ENCODE measurements around the gene OPA3.
A peak's percentile ranks its signal among the peaks of the same experiment; 100 is the strongest.

Gene OPA3

DNA sequence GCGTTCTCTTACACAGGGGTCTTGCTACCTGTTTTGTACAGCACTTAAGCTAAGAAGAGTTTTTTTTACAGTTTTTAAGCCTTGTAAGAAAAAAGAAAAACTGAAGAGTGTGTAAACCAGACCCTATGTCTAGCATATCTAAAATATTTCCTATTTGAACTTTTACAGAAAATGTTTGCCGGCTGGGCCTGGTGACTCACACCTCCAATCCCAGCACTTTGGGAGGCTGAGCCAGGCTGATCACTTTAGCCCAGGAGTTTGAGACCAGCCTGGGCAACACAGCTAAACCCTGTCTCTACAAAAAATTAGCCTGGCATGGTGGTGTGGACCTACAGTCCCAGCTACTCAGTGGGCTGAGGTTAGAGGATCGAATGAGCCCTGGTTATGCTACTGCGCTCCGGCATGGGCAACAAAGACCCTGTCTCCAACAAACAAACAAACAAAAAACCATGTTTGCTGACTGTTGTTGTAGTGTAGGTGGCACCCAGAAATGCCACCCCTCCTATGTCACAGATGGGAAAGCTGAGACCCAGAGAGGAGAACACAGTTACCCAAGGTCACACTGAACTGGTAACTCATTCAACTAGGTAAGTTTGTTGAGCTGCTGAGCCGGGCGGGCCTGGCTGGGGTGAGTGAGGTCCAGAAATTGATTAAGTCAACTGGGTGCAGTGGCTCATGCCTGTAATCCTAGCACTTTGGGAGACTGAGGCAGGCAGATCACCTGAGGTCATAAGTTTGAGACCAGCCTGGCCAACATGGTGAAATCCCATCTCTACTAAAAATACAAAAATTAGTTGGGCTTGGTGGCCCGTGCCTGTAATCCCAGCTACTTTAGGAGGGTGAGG is 79.2 kb downstream of the OPA3 start:
- H3K4me1 ChIP-seq (ENCODE audit: control insufficient read depth, insufficient read depth, low read length), result peaks cover 12% of the 10 kb centered on the region
- H3K4me3 ChIP-seq (ENCODE audit: low read depth, low read length), result peak overlapping the region; percentile 96
- no peaks in the 10 kb centered on the region for H3K27me3 ChIP-seq (ENCODE audit: control insufficient read depth, insufficient read depth, low read length)
- H3K36me3 ChIP-seq (ENCODE audit: control insufficient read depth, insufficient read depth, low read length), result no peaks in the 10 kb centered on the region
- H3K9ac ChIP-seq (ENCODE audit: low read depth, low read length), result no peak overlapping the region
- H3K9me3 ChIP-seq (ENCODE audit: control insufficient read depth, insufficient read depth, low read length), result no peaks in the 10 kb centered on the region

DNA sequence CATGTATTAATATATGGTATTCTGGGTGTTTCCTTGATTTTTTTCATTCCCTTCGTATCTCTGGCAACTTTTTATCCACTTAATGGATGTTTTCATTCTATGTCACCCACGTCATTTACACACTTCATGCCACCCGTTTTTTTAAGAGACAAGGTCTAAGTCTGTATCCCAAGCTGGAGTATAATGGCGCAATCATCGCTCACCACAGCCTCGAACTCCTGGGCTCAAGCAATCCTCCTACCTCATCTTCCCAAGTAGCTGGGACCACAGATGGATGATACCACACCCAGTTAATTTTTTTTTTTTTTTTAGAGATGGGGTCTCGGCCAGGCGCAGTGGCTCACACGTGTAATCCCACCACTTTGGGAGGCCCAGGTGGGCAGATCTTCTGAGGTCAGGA is 80.7 kb downstream of the OPA3 start:
- Histone ChIP-seq H3K9ac (ENCODE audit: low read depth, low read length) (no peak overlapping the region), H3K27me3 (ENCODE audit: control insufficient read depth, insufficient read depth, low read length) (no peaks in the 10 kb centered on the region), H3K9me3 (ENCODE audit: control insufficient read depth, insufficient read depth, low read length) (no peaks in the 10 kb centered on the region), H3K36me3 (ENCODE audit: control insufficient read depth, insufficient read depth, low read length) (no peaks in the 10 kb centered on the region), H3K4me1 (ENCODE audit: control insufficient read depth, insufficient read depth, low read length) (peaks cover 11% of the 10 kb centered on the region), H3K4me3 (ENCODE audit: low read depth, low read length) (no peak overlapping the region)

- Histone ChIP-seq H3K9me3 (ENCODE audit: control insufficient read depth, insufficient read depth, low read length) (no peaks in the 10 kb centered on the region), H3K4me3 (ENCODE audit: low read depth, low read length) (peak overlapping the region; percentile 11), H3K36me3 (ENCODE audit: control insufficient read depth, insufficient read depth, low read length) (no peaks in the 10 kb centered on the region), H3K4me1 (ENCODE audit: control insufficient read depth, insufficient read depth, low read length) (peaks cover 15% of the 10 kb centered on the region), H3K9ac (ENCODE audit: low read depth, low read length) (no peak overlapping the region), H3K27me3 (ENCODE audit: control insufficient read depth, insufficient read depth, low read length) (peaks cover 2% of the 10 kb centered on the region)
Measured at GRCh38 chr19:45502111-45502510, 82.5 kb downstream of the OPA3 start.

GRCh38 chr19:45501730-45502014 is 82.9 kb downstream of the OPA3 start:
- H3K27me3 ChIP-seq (ENCODE audit: control insufficient read depth, insufficient read depth, low read length), result peaks cover 2% of the 10 kb centered on the region

DNA sequence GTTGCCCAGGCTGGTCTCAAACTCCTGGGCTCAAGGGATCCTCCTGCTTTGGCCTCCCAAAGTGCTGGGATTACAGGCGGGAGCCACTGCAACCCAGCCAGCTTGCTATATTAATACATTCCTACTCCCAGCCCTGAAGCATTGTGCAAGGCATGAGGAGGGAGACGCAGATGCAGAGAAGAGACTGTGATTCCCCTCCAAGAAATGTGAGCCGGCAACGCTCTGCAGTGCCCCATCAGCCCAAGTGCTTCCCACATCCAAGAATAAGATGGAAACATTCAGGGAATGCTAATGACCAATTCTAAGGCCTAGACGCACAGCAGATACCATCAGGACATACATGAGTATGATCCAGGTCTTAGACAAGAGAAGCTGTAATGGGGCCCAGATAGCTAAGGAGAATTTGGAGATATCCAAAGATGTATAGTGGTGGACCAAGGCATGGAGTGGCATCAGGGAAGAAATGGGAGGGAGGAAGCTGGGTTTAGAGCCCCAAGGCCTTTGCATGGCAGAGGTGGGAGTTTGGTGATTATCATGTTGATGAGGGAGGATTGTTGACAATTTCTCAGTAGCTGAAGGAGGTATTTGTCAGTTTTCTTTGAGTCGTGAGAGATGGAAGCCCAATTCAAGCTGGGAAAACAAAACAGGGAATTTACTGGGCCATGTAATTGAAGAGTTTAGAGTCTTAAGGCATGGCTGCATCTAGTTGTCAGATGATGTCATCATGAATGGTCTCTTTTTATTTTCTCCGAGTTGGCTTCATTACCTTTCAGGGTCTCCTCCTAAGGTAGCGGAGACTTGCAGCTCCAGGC is 83.5 kb downstream of the OPA3 start:
- H3K4me3 ChIP-seq (ENCODE audit: low read depth, low read length), result no peak overlapping the region
- no peaks in the 10 kb centered on the region for H3K9me3 ChIP-seq (ENCODE audit: control insufficient read depth, insufficient read depth, low read length)
- H3K27me3 ChIP-seq (ENCODE audit: control insufficient read depth, insufficient read depth, low read length), result peaks cover 2% of the 10 kb centered on the region
- H3K4me1 ChIP-seq (ENCODE audit: control insufficient read depth, insufficient read depth, low read length), result peaks cover 14% of the 10 kb centered on the region
- no peak overlapping the region for H3K9ac ChIP-seq (ENCODE audit: low read depth, low read length)
- H3K36me3 ChIP-seq (ENCODE audit: control insufficient read depth, insufficient read depth, low read length), result no peaks in the 10 kb centered on the region

More at GRCh38 chr19:45501730-45502014, 82.9 kb downstream of the OPA3 start:
- no peaks in the 10 kb centered on the region for H3K36me3 ChIP-seq (ENCODE audit: control insufficient read depth, insufficient read depth, low read length)
- no peaks in the 10 kb centered on the region for H3K9me3 ChIP-seq (ENCODE audit: control insufficient read depth, insufficient read depth, low read length)
- H3K4me1 ChIP-seq (ENCODE audit: control insufficient read depth, insufficient read depth, low read length), result peaks cover 15% of the 10 kb centered on the region
- peak overlapping the region; percentile 11 for H3K4me3 ChIP-seq (ENCODE audit: low read depth, low read length)
- H3K9ac ChIP-seq (ENCODE audit: low read depth, low read length), result no peak overlapping the region

- Histone ChIP-seq H3K4me1 (ENCODE audit: control insufficient read depth, insufficient read depth, low read length) (peaks cover 14% of the 10 kb centered on the region), H3K27me3 (ENCODE audit: control insufficient read depth, insufficient read depth, low read length) (peaks cover 7% of the 10 kb centered on the region), H3K4me3 (ENCODE audit: low read depth, low read length) (peak overlapping the region; percentile 67), H3K36me3 (ENCODE audit: control insufficient read depth, insufficient read depth, low read length) (no peaks in the 10 kb centered on the region), H3K9me3 (ENCODE audit: control insufficient read depth, insufficient read depth, low read length) (no peaks in the 10 kb centered on the region), H3K9ac (ENCODE audit: low read depth, low read length) (peak overlapping the region; percentile 37)
Measured at GRCh38 chr19:45499196-45500180, 85.1 kb downstream of the OPA3 start.

DNA sequence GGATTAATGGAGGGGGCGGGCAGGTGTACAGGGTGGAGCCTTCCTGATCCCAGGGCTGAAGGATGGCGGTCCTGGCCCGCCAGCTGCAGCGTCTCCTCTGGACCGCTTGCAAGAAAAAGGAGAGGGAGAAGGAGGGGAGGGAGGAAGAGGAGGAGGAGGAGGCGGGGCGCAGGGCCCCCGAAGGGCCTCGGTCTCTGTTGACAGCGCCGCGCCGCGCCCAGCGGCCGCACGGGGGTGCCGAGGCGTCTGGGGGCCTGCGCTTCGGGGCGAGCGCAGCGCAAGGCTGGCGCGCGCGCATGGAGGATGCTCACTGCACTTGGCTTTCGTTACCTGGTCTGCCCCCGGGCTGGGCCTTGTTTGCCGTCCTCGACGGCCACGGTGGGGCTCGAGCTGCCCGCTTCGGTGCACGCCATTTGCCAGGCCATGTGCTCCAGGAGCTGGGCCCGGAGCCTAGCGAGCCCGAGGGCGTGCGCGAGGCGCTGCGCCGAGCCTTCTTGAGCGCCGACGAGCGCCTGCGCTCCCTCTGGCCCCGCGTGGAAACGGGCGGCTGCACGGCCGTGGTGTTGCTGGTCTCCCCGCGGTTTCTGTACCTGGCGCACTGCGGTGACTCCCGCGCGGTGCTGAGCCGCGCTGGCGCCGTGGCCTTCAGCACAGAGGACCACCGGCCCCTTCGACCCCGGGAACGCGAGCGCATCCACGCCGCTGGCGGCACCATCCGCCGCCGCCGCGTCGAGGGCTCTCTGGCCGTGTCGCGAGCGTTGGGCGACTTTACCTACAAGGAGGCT is 86.0 kb downstream of the OPA3 start, which contains the start of gene PPM1N:
PPM1N (plus strand) TSS at position 33 of the 785 bp plus-strand sequence; CDS start at position 63, 30 bp downstream.
- H3K9ac ChIP-seq (ENCODE audit: low read depth, low read length), result no peak within 1 kb of the TSS
- peak within 1 kb of the TSS; percentile 68 for H3K4me3 ChIP-seq (ENCODE audit: low read depth, low read length)
- peaks cover 7% of the 10 kb centered on the region for H3K27me3 ChIP-seq (ENCODE audit: control insufficient read depth, insufficient read depth, low read length)
- no peaks in the 10 kb centered on the region for H3K36me3 ChIP-seq (ENCODE audit: control insufficient read depth, insufficient read depth, low read length)
- H3K9me3 ChIP-seq (ENCODE audit: control insufficient read depth, insufficient read depth, low read length), result no peaks in the 10 kb centered on the region
- H3K4me1 ChIP-seq (ENCODE audit: control insufficient read depth, insufficient read depth, low read length), result peaks cover 14% of the 10 kb centered on the region

DNA sequence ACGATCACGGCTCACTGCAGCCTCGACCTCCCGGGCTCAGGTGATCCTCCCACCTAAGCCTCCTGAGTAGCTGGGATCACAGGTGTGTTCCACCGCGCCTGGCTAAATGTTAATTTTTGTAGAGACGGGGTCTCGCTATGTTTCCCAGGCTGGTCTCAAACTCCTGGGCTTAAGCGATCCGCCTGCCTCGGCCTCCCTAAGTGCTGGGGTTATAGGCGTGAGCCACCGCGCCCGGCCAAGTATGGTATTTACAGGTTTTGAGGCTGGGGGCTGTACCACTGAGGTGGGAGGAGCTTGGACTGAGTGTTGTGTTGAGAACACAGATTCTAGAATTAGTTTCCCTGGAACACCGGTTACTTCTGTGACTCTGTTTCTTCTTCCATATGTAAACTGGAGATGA is 86.8 kb downstream of the OPA3 start:
- Histone ChIP-seq H3K9ac (ENCODE audit: low read depth, low read length) (no peak overlapping the region), H3K36me3 (ENCODE audit: control insufficient read depth, insufficient read depth, low read length) (no peaks in the 10 kb centered on the region), H3K27me3 (ENCODE audit: control insufficient read depth, insufficient read depth, low read length) (peaks cover 7% of the 10 kb centered on the region), H3K4me1 (ENCODE audit: control insufficient read depth, insufficient read depth, low read length) (peaks cover 16% of the 10 kb centered on the region), H3K9me3 (ENCODE audit: control insufficient read depth, insufficient read depth, low read length) (no peaks in the 10 kb centered on the region), H3K4me3 (ENCODE audit: low read depth, low read length) (peak overlapping the region; percentile 67)

GRCh38 chr19:45496349-45496953 is 88.2 kb downstream of the OPA3 start:
- H3K9me3 ChIP-seq (ENCODE audit: control insufficient read depth, insufficient read depth, low read length), result no peaks in the 10 kb centered on the region
- H3K4me3 ChIP-seq (ENCODE audit: low read depth, low read length), result peak overlapping the region; percentile 75
- H3K9ac ChIP-seq (ENCODE audit: low read depth, low read length), result no peak overlapping the region
- peaks cover 7% of the 10 kb centered on the region for H3K27me3 ChIP-seq (ENCODE audit: control insufficient read depth, insufficient read depth, low read length)
- H3K36me3 ChIP-seq (ENCODE audit: control insufficient read depth, insufficient read depth, low read length), result no peaks in the 10 kb centered on the region
- peaks cover 16% of the 10 kb centered on the region for H3K4me1 ChIP-seq (ENCODE audit: control insufficient read depth, insufficient read depth, low read length)

- Histone ChIP-seq H3K4me1 (ENCODE audit: control insufficient read depth, insufficient read depth, low read length) (peaks cover 11% of the 10 kb centered on the region), H3K27me3 (ENCODE audit: control insufficient read depth, insufficient read depth, low read length) (peaks cover 7% of the 10 kb centered on the region), H3K9me3 (ENCODE audit: control insufficient read depth, insufficient read depth, low read length) (no peaks in the 10 kb centered on the region), H3K4me3 (ENCODE audit: low read depth, low read length) (no peak overlapping the region), H3K36me3 (ENCODE audit: control insufficient read depth, insufficient read depth, low read length) (no peaks in the 10 kb centered on the region), H3K9ac (ENCODE audit: low read depth, low read length) (no peak overlapping the region)
Measured at GRCh38 chr19:45495178-45495577, 89.4 kb downstream of the OPA3 start.
